HEK293 (cell line): ENCODE data around the gene CCDC38.

Experiments
- ZNF138 ChIP-seq: fragments of 450-650 bp; formaldehyde crosslinking; IDR thresholded peaks from 2 replicates; pipeline ENCODE4 v1.5.1; 2016; ENCODE audit warnings: missing biosample characterization, missing genetic modification characterization, borderline replicate concordance
- ZNF549 ChIP-seq: fragments of 450-650 bp; IDR thresholded peaks from 2 replicates; pipeline ENCODE4 v1.5.1; 2018; ENCODE audit warnings: missing biosample characterization, missing genetic modification characterization, mild to moderate bottlenecking, inconsistent platforms, moderate library complexity
- TF ChIP-seq, protein P1 (sequence below): fragments of 450-650 bp; formaldehyde crosslinking; IDR thresholded peaks from 2 replicates; pipeline ENCODE4 v1.5.1; 2016; ENCODE audit warnings: missing biosample characterization, missing genetic modification characterization

- no peak for TF ChIP-seq ZNF138 (tag by site-specific recombination)
- TF ChIP-seq ZNF549 (tag by site-specific recombination): no peak
- TF ChIP-seq, protein P1, sequence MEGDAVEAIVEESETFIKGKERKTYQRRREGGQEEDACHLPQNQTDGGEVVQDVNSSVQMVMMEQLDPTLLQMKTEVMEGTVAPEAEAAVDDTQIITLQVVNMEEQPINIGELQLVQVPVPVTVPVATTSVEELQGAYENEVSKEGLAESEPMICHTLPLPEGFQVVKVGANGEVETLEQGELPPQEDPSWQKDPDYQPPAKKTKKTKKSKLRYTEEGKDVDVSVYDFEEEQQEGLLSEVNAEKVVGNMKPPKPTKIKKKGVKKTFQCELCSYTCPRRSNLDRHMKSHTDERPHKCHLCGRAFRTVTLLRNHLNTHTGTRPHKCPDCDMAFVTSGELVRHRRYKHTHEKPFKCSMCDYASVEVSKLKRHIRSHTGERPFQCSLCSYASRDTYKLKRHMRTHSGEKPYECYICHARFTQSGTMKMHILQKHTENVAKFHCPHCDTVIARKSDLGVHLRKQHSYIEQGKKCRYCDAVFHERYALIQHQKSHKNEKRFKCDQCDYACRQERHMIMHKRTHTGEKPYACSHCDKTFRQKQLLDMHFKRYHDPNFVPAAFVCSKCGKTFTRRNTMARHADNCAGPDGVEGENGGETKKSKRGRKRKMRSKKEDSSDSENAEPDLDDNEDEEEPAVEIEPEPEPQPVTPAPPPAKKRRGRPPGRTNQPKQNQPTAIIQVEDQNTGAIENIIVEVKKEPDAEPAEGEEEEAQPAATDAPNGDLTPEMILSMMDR (tag by site-specific recombination): no peak
These were observed 85.3 kb downstream of the CCDC38 start for GRCh38 chr12:95857156-95857555.
